Activated naive CD8-positive, alpha-beta T cell treated with anti-CD3 and anti-CD28 coated beads, Interleukin-2, amount 50 U/mL, for 24 hours (primary cell): Measurements from ENCODE around the gene KRTAP2-1.
A peak's percentile ranks its signal among the peaks of the same experiment; 100 is the strongest.
"Not testable (repeated sequence)": the region's sequence is repeated elsewhere in the genome, so short reads cannot be mapped to it uniquely, and the experiment has no call there.

Experiments used
- ATAC-seq: fragments of 150-1000 bp; cut with Tn5 transposase; one replicate; pipeline ENCODE4 v1.10.0; 2021
- DNase-seq: peaks from one replicate; pipeline ENCODE4 v3.0.0; 2021
- H3K27ac Mint-ChIP-seq: one replicate; pipeline ENCODE4 v1.8.0; 2021; ENCODE audit warnings: mild to moderate bottlenecking, mixed read lengths
- H3K27me3 Mint-ChIP-seq: one replicate; pipeline ENCODE4 v1.8.0; 2021; ENCODE audit warnings: mixed read lengths
- H3K36me3 Mint-ChIP-seq: one replicate; pipeline ENCODE4 v1.8.0; 2021; ENCODE audit warnings: low read depth, mixed read lengths
- H3K4me1 Mint-ChIP-seq: one replicate; pipeline ENCODE4 v1.8.0; 2021; ENCODE audit warnings: mixed read lengths
- H3K4me3 Mint-ChIP-seq: one replicate; pipeline ENCODE4 v1.8.0; 2021; ENCODE audit warnings: mild to moderate bottlenecking, moderate library complexity, mixed read lengths
- H3K9me3 Mint-ChIP-seq: one replicate; pipeline ENCODE4 v1.8.0; 2021; ENCODE audit warnings: mixed read lengths

The KRTAP2-1 gene

GRCh38 chr17:41046735-41047465 lies at the start of gene KRTAP2-1:
TSS of gene KRTAP2-1 (minus strand) at chr17:41047316. CDS start at chr17:41047267, 49 bp downstream.
- Mint-ChIP-seq H3K27me3 (peaks cover 13% of the 10 kb centered on the region), H3K9me3 (peaks cover 11% of the 10 kb centered on the region)
- DNase-seq, H3K36me3 Mint-ChIP-seq, H3K27ac Mint-ChIP-seq, H3K4me1 Mint-ChIP-seq, H3K4me3 Mint-ChIP-seq, ATAC-seq: not testable (repeated sequence)

GRCh38 chr17:41096055-41096454 lies 48.9 kb upstream of the KRTAP2-1 start:
- ATAC-seq (no peak), DNase-seq (no peak)
- Mint-ChIP-seq H3K9me3 (no peaks in the 10 kb centered on the region), H3K27ac (no peak overlapping the region), H3K4me1 (peaks cover 2% of the 10 kb centered on the region), H3K36me3 (no peaks in the 10 kb centered on the region), H3K27me3 (peaks cover 5% of the 10 kb centered on the region), H3K4me3 (no peak overlapping the region)

- ATAC-seq, H3K9me3 Mint-ChIP-seq, H3K4me3 Mint-ChIP-seq, DNase-seq, H3K27me3 Mint-ChIP-seq, H3K27ac Mint-ChIP-seq, H3K36me3 Mint-ChIP-seq, H3K4me1 Mint-ChIP-seq: not testable (repeated sequence)
Observed at GRCh38 chr17:41088760-41089352, 41.7 kb upstream of the KRTAP2-1 start.

GRCh38 chr17:41084100-41084856 lies 37.2 kb upstream of the KRTAP2-1 start, which contains the start of gene KRTAP4-7:
TSS of gene KRTAP4-7 (plus strand) at chr17:41084150. CDS start at chr17:41084207, 57 bp downstream.
- H3K27ac Mint-ChIP-seq, H3K9me3 Mint-ChIP-seq, ATAC-seq, H3K4me3 Mint-ChIP-seq, H3K4me1 Mint-ChIP-seq, H3K27me3 Mint-ChIP-seq, DNase-seq, H3K36me3 Mint-ChIP-seq: not testable (repeated sequence)

- not testable (repeated sequence) for ATAC-seq, H3K9me3 Mint-ChIP-seq, H3K27ac Mint-ChIP-seq, H3K4me1 Mint-ChIP-seq, H3K27me3 Mint-ChIP-seq, H3K4me3 Mint-ChIP-seq, DNase-seq, H3K36me3 Mint-ChIP-seq
Observed at GRCh38 chr17:41083427-41083826, 36.3 kb upstream of the KRTAP2-1 start.

- ATAC-seq (no peak), DNase-seq (no peak)
- H3K36me3 Mint-ChIP-seq, result no peaks in the 10 kb centered on the region
Observed at GRCh38 chr17:41082626-41083025, 35.5 kb upstream of the KRTAP2-1 start.

GRCh38 chr17:41076788-41077187 lies 29.7 kb upstream of the KRTAP2-1 start:
- Mint-ChIP-seq H3K4me1 (no peaks in the 10 kb centered on the region), H3K27me3 (peaks cover 23% of the 10 kb centered on the region), H3K27ac (no peak overlapping the region), H3K9me3 (no peaks in the 10 kb centered on the region), H3K4me3 (no peak overlapping the region), H3K36me3 (no peaks in the 10 kb centered on the region)
- ATAC-seq (no peak), DNase-seq (no peak)

More at GRCh38 chr17:41082626-41083025, 35.5 kb upstream of the KRTAP2-1 start:
- H3K4me1 Mint-ChIP-seq, result no peaks in the 10 kb centered on the region
- peaks cover 2% of the 10 kb centered on the region for H3K27me3 Mint-ChIP-seq
- no peak overlapping the region for H3K4me3 Mint-ChIP-seq
- H3K27ac Mint-ChIP-seq, result no peak overlapping the region
- no peaks in the 10 kb centered on the region for H3K9me3 Mint-ChIP-seq

- H3K4me1 Mint-ChIP-seq, result no peaks in the 10 kb centered on the region
- ATAC-seq, result no peak
- H3K27me3 Mint-ChIP-seq, result peaks cover 23% of the 10 kb centered on the region
- H3K4me3 Mint-ChIP-seq, result no peak overlapping the region
- no peak overlapping the region for H3K27ac Mint-ChIP-seq
- H3K36me3 Mint-ChIP-seq, result no peaks in the 10 kb centered on the region
- no peak for DNase-seq
- no peaks in the 10 kb centered on the region for H3K9me3 Mint-ChIP-seq
Observed at GRCh38 chr17:41073676-41074075, 26.6 kb upstream of the KRTAP2-1 start.

GRCh38 chr17:41071606-41072360 lies 24.7 kb upstream of the KRTAP2-1 start:
- ATAC-seq, result no peak
- Mint-ChIP-seq H3K27me3 (peaks cover 17% of the 10 kb centered on the region), H3K4me1 (no peaks in the 10 kb centered on the region), H3K27ac (no peak overlapping the region), H3K4me3 (no peak overlapping the region), H3K9me3 (no peaks in the 10 kb centered on the region), H3K36me3 (no peaks in the 10 kb centered on the region)
- no peak for DNase-seq

GRCh38 chr17:41069031-41069430 lies 21.9 kb upstream of the KRTAP2-1 start:
- no peak for DNase-seq

GRCh38 chr17:41067281-41067680 lies 20.2 kb upstream of the KRTAP2-1 start:
- H3K27ac Mint-ChIP-seq, result no peak overlapping the region
- H3K4me1 Mint-ChIP-seq, result no peaks in the 10 kb centered on the region
- DNase-seq, result no peak
- H3K36me3 Mint-ChIP-seq, result no peaks in the 10 kb centered on the region
- no peaks in the 10 kb centered on the region for H3K9me3 Mint-ChIP-seq
- no peaks in the 10 kb centered on the region for H3K27me3 Mint-ChIP-seq
- ATAC-seq, result no peak
- no peak overlapping the region for H3K4me3 Mint-ChIP-seq

More at GRCh38 chr17:41069031-41069430, 21.9 kb upstream of the KRTAP2-1 start:
- Mint-ChIP-seq H3K9me3 (no peaks in the 10 kb centered on the region), H3K4me3 (no peak overlapping the region), H3K36me3 (no peaks in the 10 kb centered on the region), H3K27ac (no peak overlapping the region), H3K27me3 (no peaks in the 10 kb centered on the region), H3K4me1 (no peaks in the 10 kb centered on the region)
- no peak for ATAC-seq

- peaks cover 2% of the 10 kb centered on the region for H3K27me3 Mint-ChIP-seq
- H3K27ac Mint-ChIP-seq, result no peak within 1 kb of the TSS
- DNase-seq, result no peak
- H3K36me3 Mint-ChIP-seq, result no peaks in the 10 kb centered on the region
- peak; percentile 40 for ATAC-seq
- H3K4me3 Mint-ChIP-seq, result no peak within 1 kb of the TSS
- no peaks in the 10 kb centered on the region for H3K4me1 Mint-ChIP-seq
- H3K9me3 Mint-ChIP-seq, result no peaks in the 10 kb centered on the region
Observed at GRCh38 chr17:41065829-41066624, 18.9 kb upstream of the KRTAP2-1 start, which contains the start of gene KRTAP2-4. TSS of gene KRTAP2-4 (minus strand) at chr17:41065879. CDS start at chr17:41065845, 34 bp downstream.

- not testable (repeated sequence) for H3K36me3 Mint-ChIP-seq, H3K4me3 Mint-ChIP-seq, ATAC-seq, H3K9me3 Mint-ChIP-seq, H3K27me3 Mint-ChIP-seq, DNase-seq, H3K4me1 Mint-ChIP-seq, H3K27ac Mint-ChIP-seq
Observed at GRCh38 chr17:41065016-41065689, 18.0 kb upstream of the KRTAP2-1 start.
